ENCODE measurements around the gene HAO1. TPM values are rescaled to one million over a fixed set of nuclear protein-coding genes. Genes with fewer than 3 reads are reported as not detected.

The HAO1 gene
- total RNA-seq, 1 donor from 2014 or later: not detected

DNA sequence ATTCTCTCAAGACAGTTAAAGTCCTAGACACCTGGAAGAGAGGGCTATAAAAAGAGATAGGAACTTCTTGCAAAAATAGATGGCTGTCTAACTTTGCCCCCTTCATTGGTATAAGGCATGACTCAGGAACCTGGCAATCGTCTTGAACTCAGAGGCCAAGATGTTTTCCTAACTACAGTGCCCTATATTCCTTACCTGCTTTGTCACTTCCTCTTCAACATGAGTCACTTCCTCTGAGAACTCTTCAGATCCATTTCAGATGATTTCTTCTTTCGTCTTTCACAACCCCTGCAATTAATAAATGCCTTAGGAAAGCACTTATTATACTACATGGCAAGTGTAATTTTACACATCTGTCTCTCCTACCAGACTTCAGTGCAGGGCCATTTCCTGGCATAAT lies 83.5 kb downstream of the HAO1 start:
- TF ChIP-seq, protein P1, sequence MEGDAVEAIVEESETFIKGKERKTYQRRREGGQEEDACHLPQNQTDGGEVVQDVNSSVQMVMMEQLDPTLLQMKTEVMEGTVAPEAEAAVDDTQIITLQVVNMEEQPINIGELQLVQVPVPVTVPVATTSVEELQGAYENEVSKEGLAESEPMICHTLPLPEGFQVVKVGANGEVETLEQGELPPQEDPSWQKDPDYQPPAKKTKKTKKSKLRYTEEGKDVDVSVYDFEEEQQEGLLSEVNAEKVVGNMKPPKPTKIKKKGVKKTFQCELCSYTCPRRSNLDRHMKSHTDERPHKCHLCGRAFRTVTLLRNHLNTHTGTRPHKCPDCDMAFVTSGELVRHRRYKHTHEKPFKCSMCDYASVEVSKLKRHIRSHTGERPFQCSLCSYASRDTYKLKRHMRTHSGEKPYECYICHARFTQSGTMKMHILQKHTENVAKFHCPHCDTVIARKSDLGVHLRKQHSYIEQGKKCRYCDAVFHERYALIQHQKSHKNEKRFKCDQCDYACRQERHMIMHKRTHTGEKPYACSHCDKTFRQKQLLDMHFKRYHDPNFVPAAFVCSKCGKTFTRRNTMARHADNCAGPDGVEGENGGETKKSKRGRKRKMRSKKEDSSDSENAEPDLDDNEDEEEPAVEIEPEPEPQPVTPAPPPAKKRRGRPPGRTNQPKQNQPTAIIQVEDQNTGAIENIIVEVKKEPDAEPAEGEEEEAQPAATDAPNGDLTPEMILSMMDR (IDR thresholded peaks at IDR 0.05; ENCODE audit: unreplicated experiment): no peak
- no peaks in the 10 kb centered on the region for H3K27me3 Mint-ChIP-seq (ENCODE audit: unreplicated experiment)
- no peak overlapping the region for H3K27ac Mint-ChIP-seq (ENCODE audit: unreplicated experiment)
- H3K36me3 Mint-ChIP-seq (ENCODE audit: low read depth, unreplicated experiment): no peaks in the 10 kb centered on the region
- H3K9me3 Mint-ChIP-seq (ENCODE audit: unreplicated experiment): no peaks in the 10 kb centered on the region
- no peak for DNase-seq (ENCODE audit: low spot score)
- H3K4me3 Mint-ChIP-seq (ENCODE audit: unreplicated experiment): no peak overlapping the region
- H3K4me1 Mint-ChIP-seq (ENCODE audit: unreplicated experiment): peaks cover 6% of the 10 kb centered on the region

DNA sequence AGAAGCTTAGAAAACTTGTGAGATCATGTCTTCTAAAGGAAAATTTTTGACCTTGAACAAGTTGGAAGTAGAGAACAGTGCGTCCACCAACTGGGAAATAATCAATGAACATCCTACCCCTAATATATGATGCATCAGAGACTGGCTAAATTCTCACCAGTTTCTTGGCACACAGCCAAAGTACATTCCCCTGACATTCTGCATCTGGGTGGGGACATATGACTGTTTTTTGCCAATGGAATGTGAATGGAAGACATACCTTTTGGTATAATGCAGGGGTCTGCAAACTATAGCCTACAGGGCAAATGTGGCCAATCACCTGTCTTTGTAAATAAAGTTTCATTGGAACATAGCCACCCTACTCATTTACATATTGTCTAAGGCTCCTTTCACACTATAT lies 84.7 kb downstream of the HAO1 start:
- no peak overlapping the region for H3K27ac Mint-ChIP-seq (ENCODE audit: unreplicated experiment)
- no peaks in the 10 kb centered on the region for H3K36me3 Mint-ChIP-seq (ENCODE audit: low read depth, unreplicated experiment)
- TF ChIP-seq, protein P1 (IDR thresholded peaks at IDR 0.05; ENCODE audit: unreplicated experiment): no peak
- H3K4me1 Mint-ChIP-seq (ENCODE audit: unreplicated experiment): peaks cover 6% of the 10 kb centered on the region
- H3K9me3 Mint-ChIP-seq (ENCODE audit: unreplicated experiment): no peaks in the 10 kb centered on the region
- DNase-seq (ENCODE audit: low spot score): no peak
- H3K4me3 Mint-ChIP-seq (ENCODE audit: unreplicated experiment): no peak overlapping the region
- H3K27me3 Mint-ChIP-seq (ENCODE audit: unreplicated experiment): no peaks in the 10 kb centered on the region

DNA sequence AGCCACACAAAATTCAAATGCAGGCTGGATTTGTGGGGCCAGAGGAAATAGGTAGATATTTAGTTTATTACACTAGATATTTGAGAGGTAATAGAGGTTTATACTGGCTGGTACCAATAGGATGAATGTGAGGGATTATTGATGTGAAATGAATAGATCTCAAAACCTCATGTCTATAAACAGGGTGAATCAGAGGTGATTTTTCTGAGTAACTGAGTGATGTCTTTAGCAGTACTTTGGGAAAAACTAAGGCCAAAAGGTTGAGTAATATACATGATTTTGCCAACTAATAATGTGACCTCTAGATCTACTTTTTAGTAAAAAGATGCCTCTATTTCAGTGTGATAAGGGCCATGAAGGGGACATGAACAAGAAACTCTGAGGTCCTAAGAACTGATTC lies 86.8 kb downstream of the HAO1 start:
- H3K9me3 Mint-ChIP-seq (ENCODE audit: unreplicated experiment): no peaks in the 10 kb centered on the region
- H3K4me1 Mint-ChIP-seq (ENCODE audit: unreplicated experiment): peaks cover 2% of the 10 kb centered on the region
- TF ChIP-seq, protein P1 (IDR thresholded peaks at IDR 0.05; ENCODE audit: unreplicated experiment): no peak
- no peak overlapping the region for H3K27ac Mint-ChIP-seq (ENCODE audit: unreplicated experiment)
- H3K27me3 Mint-ChIP-seq (ENCODE audit: unreplicated experiment): no peaks in the 10 kb centered on the region
- DNase-seq (ENCODE audit: low spot score): no peak
- H3K36me3 Mint-ChIP-seq (ENCODE audit: low read depth, unreplicated experiment): no peaks in the 10 kb centered on the region
- H3K4me3 Mint-ChIP-seq (ENCODE audit: unreplicated experiment): no peak overlapping the region

DNA sequence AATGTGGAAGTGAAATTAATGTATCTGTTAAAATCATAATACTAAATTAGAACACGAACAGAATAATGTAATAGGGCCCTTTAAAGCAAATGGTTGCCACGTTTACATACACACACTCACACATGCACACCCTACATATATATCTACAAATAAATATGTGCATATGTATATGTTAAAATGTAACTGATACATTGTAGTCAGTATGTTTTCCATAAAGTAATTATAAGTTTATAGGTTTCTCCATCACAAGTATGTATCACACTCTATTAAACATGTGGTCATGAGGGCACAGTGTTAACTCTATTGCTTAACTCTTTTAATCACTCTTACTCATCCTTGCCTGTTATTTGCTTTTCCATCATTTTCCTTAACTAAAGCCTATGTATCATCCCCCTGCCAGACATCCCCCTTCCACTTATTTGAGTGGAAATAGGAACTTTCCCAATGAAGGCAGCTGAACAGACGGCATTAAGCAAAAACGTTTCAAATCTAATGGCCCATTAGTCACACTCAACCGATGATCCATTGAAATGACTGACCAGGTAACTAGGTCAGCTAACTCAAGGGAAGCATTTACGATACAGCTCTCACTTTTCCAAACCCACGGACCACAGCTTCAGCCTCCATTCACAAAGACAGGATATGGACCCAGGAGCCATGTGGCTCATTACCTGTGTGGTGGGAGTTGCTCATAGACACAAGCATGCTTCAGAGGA lies 89.3 kb downstream of the HAO1 start:
- H3K27ac Mint-ChIP-seq (ENCODE audit: unreplicated experiment): no peak overlapping the region
- TF ChIP-seq, protein P1 (IDR thresholded peaks at IDR 0.05; ENCODE audit: unreplicated experiment): no peak
- H3K9me3 Mint-ChIP-seq (ENCODE audit: unreplicated experiment): no peaks in the 10 kb centered on the region
- no peaks in the 10 kb centered on the region for H3K27me3 Mint-ChIP-seq (ENCODE audit: unreplicated experiment)
- H3K36me3 Mint-ChIP-seq (ENCODE audit: low read depth, unreplicated experiment): no peaks in the 10 kb centered on the region
- no peak overlapping the region for H3K4me3 Mint-ChIP-seq (ENCODE audit: unreplicated experiment)
- no peaks in the 10 kb centered on the region for H3K4me1 Mint-ChIP-seq (ENCODE audit: unreplicated experiment)
- DNase-seq (ENCODE audit: low spot score): no peak

DNA sequence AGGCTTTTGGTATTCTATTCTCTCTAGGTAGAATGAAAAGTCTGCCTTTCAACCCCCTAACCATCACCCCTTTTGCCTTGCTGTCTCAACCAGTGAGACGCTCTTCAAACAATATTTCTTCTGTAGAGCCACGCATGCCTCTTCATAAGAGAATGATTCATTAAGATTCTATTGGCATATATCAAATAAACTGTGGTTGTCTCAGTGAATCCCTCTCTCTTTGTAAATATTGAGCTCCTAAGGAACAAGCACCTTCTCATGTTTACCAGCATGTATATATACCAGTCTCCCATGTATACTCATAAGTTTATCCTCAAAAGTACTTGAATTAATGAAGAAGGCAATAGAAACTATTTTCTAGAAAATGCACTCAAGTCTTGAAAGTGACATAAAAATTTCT lies 90.6 kb downstream of the HAO1 start:
- H3K27ac Mint-ChIP-seq (ENCODE audit: unreplicated experiment): no peak overlapping the region
- TF ChIP-seq, protein P1 (IDR thresholded peaks at IDR 0.05; ENCODE audit: unreplicated experiment): no peak
- peaks cover 2% of the 10 kb centered on the region for H3K27me3 Mint-ChIP-seq (ENCODE audit: unreplicated experiment)
- no peak overlapping the region for H3K4me3 Mint-ChIP-seq (ENCODE audit: unreplicated experiment)
- DNase-seq (ENCODE audit: low spot score): no peak
- H3K9me3 Mint-ChIP-seq (ENCODE audit: unreplicated experiment): no peaks in the 10 kb centered on the region
- H3K36me3 Mint-ChIP-seq (ENCODE audit: low read depth, unreplicated experiment): no peaks in the 10 kb centered on the region
- H3K4me1 Mint-ChIP-seq (ENCODE audit: unreplicated experiment): no peaks in the 10 kb centered on the region

Measured in endothelial cell (in vitro differentiated cells).